Loucy (cell line): ENCODE results near the gene SNX5.

Experiments
- H2AFZ ChIP-seq: fragments of 200-600 bp; sonication (generic); 2 replicates; pipeline ENCODE4 v1.6.0; 2016; ENCODE audit warnings: antibody characterized with exemption, mild to moderate bottlenecking, low read length, moderate library complexity
- H3F3A ChIP-seq: fragments of 200-600 bp; 2 replicates; pipeline ENCODE4 v1.6.0; 2016; ENCODE audit warnings: antibody characterized with exemption, low read depth, mild to moderate bottlenecking
- H3K27me3 ChIP-seq: fragments of 200-600 bp; sonication (generic); 2 replicates; pipeline ENCODE4 v1.6.1; 2014; ENCODE audit warnings: low read length, mild to moderate bottlenecking; ENCODE audit not compliant: insufficient read depth, poor library complexity, severe bottlenecking
- H3K36me3 ChIP-seq: fragments of 200-600 bp; sonication (generic); 2 replicates; pipeline ENCODE4 v1.6.1; 2016; ENCODE audit warnings: low read length; ENCODE audit not compliant: insufficient read depth
- H3K4me1 ChIP-seq: fragments of 200-600 bp; sonication (generic); 2 replicates; pipeline ENCODE4 v1.5.1; 2014; ENCODE audit warnings: low read length, mild to moderate bottlenecking; ENCODE audit not compliant: insufficient read depth, poor library complexity, severe bottlenecking
- H3K4me2 ChIP-seq: fragments of 200-600 bp; sonication (generic); 2 replicates; pipeline ENCODE4 v1.6.0; 2014; ENCODE audit warnings: antibody characterized with exemption, low read length, low read depth, mild to moderate bottlenecking; ENCODE audit not compliant: poor library complexity, severe bottlenecking
- H3K4me3 ChIP-seq: fragments of 200-600 bp; sonication (generic); 2 replicates; pipeline ENCODE4 v1.5.1; 2014; ENCODE audit warnings: low read length, mild to moderate bottlenecking, mixed read lengths; ENCODE audit not compliant: poor library complexity, severe bottlenecking
- H3K79me2 ChIP-seq: fragments of 200-600 bp; sonication (generic); 2 replicates; pipeline ENCODE4 v1.6.1; 2014; ENCODE audit warnings: low read length; ENCODE audit not compliant: insufficient read depth
- H3K9ac ChIP-seq: fragments of 200-600 bp; sonication (generic); 2 replicates; pipeline ENCODE4 v1.6.0; 2014; ENCODE audit warnings: mild to moderate bottlenecking, low read depth, low read length, moderate library complexity; ENCODE audit not compliant: poor library complexity, severe bottlenecking
- H3K9me2 ChIP-seq: fragments of 200-600 bp; sonication (generic); replicated peaks from 2 replicates; pipeline ENCODE4 v1.6.1; 2016; ENCODE audit warnings: low read depth, low read length, mixed read lengths
- H3K9me3 ChIP-seq: fragments of 200-600 bp; sonication (generic); 2 replicates; pipeline ENCODE4 v1.6.1; 2014; ENCODE audit warnings: mild to moderate bottlenecking, antibody characterized with exemption, low read length, low read depth; ENCODE audit not compliant: insufficient read depth
- H4K20me1 ChIP-seq: fragments of 200-600 bp; sonication (generic); 2 replicates; pipeline ENCODE4 v1.6.0; 2014; ENCODE audit warnings: antibody characterized with exemption, low read length, mild to moderate bottlenecking; ENCODE audit not compliant: insufficient read depth, poor library complexity, severe bottlenecking
- EZH2phosphoT487 ChIP-seq: fragments of 200-600 bp; IDR thresholded peaks from 2 replicates; pipeline ENCODE4 v1.6.1; 2018; ENCODE audit warnings: antibody characterized with exemption, mild to moderate bottlenecking, moderate library complexity, borderline replicate concordance
- TF ChIP-seq, protein P1 (sequence below): fragments of 200-600 bp; sonication (generic); conservative IDR thresholded peaks from 2 replicates; pipeline ENCODE4 v1.5.1; 2014; ENCODE audit warnings: mild to moderate bottlenecking, antibody characterized with exemption, low read length

The SNX5 gene

DNA sequence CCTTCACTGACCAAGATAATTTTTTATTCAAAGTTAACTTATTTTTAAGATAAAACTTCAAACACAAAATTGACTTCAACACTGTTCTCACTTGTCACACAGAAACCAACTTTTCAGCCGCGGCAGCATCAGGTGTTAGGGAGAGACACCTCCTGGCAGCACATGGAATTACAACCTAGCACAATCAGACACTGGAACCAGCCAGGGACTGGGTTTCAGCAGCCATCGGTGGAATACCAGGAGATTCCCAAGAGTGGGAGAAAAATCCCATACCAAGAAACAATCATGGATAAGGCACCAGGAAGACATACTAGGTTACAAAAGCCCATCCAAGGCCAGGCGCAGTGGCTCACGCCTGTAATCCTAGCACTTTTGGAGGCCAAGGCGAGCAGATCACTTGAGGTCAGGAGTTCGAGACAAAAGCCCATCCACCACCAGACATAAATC, 70.0 kb downstream of the SNX5 start:
- no peaks in the 10 kb centered on the region for H3F3A ChIP-seq
- no peaks in the 10 kb centered on the region for H3K9me2 ChIP-seq
- no peak overlapping the region for H2AFZ ChIP-seq
- no peak overlapping the region for H3K4me2 ChIP-seq
- no peak overlapping the region for H3K9ac ChIP-seq
- H3K27me3 ChIP-seq: no peaks in the 10 kb centered on the region
- no peak for TF ChIP-seq EZH2phosphoT487
- TF ChIP-seq, protein P1, sequence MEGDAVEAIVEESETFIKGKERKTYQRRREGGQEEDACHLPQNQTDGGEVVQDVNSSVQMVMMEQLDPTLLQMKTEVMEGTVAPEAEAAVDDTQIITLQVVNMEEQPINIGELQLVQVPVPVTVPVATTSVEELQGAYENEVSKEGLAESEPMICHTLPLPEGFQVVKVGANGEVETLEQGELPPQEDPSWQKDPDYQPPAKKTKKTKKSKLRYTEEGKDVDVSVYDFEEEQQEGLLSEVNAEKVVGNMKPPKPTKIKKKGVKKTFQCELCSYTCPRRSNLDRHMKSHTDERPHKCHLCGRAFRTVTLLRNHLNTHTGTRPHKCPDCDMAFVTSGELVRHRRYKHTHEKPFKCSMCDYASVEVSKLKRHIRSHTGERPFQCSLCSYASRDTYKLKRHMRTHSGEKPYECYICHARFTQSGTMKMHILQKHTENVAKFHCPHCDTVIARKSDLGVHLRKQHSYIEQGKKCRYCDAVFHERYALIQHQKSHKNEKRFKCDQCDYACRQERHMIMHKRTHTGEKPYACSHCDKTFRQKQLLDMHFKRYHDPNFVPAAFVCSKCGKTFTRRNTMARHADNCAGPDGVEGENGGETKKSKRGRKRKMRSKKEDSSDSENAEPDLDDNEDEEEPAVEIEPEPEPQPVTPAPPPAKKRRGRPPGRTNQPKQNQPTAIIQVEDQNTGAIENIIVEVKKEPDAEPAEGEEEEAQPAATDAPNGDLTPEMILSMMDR: peak; percentile 92
- H3K4me3 ChIP-seq: no peak overlapping the region
- H3K36me3 ChIP-seq: no peaks in the 10 kb centered on the region
- H4K20me1 ChIP-seq: no peaks in the 10 kb centered on the region
- no peaks in the 10 kb centered on the region for H3K9me3 ChIP-seq
- no peaks in the 10 kb centered on the region for H3K79me2 ChIP-seq
- no peaks in the 10 kb centered on the region for H3K4me1 ChIP-seq

DNA sequence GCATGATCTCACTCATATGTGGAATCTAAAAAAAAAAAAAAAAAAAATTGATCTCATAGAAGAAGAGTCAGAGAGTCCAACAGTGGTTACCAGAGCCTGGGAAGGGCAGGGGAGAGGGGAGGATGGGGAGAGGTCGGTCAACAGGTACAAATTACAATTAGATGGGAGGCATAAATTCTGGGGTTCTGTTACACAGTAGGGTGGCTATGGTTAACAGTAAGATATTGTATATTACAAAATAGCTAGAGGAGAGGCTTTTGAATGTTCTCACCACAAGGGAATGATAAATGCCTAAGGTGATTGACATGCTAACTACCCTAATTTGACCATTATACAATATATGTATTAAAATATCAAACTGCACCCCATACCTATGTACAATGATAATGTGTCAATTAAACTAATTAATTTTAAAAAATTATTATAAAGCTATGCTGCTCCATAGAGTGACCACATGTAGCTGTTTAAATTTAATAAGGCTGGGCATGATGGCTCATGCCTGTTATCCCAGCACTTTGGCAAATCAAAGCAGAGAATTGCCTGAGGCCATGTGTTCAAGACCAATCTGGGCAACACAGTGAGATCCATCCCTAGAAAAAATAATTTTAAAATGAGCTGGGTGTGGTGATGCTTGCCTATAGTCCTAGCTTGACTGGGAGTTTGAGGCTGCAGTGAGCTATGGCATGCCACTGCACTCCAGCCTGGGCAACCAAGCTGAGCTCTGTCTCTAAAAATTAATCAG, 70.9 kb downstream of the SNX5 start:
- H4K20me1 ChIP-seq: no peaks in the 10 kb centered on the region
- no peaks in the 10 kb centered on the region for H3K4me1 ChIP-seq
- H3K4me3 ChIP-seq: no peak overlapping the region
- H3K79me2 ChIP-seq: no peaks in the 10 kb centered on the region
- H3K9me2 ChIP-seq: no peaks in the 10 kb centered on the region
- H3F3A ChIP-seq: no peaks in the 10 kb centered on the region
- no peak overlapping the region for H2AFZ ChIP-seq
- no peak overlapping the region for H3K9ac ChIP-seq
- H3K27me3 ChIP-seq: no peaks in the 10 kb centered on the region
- H3K9me3 ChIP-seq: no peaks in the 10 kb centered on the region
- H3K4me2 ChIP-seq: no peak overlapping the region
- TF ChIP-seq, protein P1: no peak
- TF ChIP-seq EZH2phosphoT487: no peak
- H3K36me3 ChIP-seq: no peaks in the 10 kb centered on the region

DNA sequence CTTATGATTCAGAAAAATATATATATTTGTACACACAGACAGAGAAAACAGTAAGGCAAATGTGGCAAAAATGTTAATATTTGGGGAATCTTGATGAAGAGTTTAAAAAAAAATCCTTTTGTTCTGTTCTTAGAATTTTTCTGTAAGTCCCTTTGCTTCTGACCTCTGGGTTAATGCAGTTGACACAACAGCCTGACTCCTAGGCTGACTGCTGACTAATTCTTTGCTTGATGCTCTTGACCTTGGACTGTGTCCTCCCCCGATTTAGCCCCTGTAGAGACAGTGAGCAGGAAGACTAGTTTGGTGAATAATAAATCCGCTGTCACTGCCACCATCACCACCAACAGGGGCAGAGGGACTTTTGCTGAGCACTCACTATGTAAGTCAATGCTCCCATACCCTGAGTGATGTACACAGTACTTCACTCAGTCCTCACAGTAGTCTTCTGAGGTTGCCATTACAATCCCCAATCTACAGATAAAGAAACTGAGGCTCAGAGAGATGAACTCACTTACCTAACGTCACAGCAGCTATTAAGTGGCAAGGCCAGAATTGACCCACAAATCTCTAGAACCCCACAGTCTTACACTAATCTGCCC, 71.7 kb downstream of the SNX5 start:
- no peak overlapping the region for H3K4me3 ChIP-seq
- no peak for TF ChIP-seq EZH2phosphoT487
- TF ChIP-seq, protein P1: no peak
- no peak overlapping the region for H2AFZ ChIP-seq
- H3K4me1 ChIP-seq: no peaks in the 10 kb centered on the region
- H3F3A ChIP-seq: no peaks in the 10 kb centered on the region
- no peaks in the 10 kb centered on the region for H3K9me3 ChIP-seq
- no peaks in the 10 kb centered on the region for H4K20me1 ChIP-seq
- H3K9ac ChIP-seq: no peak overlapping the region
- no peaks in the 10 kb centered on the region for H3K27me3 ChIP-seq
- no peaks in the 10 kb centered on the region for H3K9me2 ChIP-seq
- H3K4me2 ChIP-seq: no peak overlapping the region
- no peaks in the 10 kb centered on the region for H3K79me2 ChIP-seq
- H3K36me3 ChIP-seq: no peaks in the 10 kb centered on the region
